ENCODE results near the gene PFKFB4. TPM values are rescaled to one million over a fixed set of nuclear protein-coding genes. Genes with fewer than 3 reads are reported as not detected.
A peak's percentile ranks its signal among the peaks of the same experiment; 100 is the strongest.
"Not testable (repeated sequence)": the region's sequence is repeated elsewhere in the genome, so short reads cannot be mapped to it uniquely, and the experiment has no call there.

The PFKFB4 gene
- total RNA-seq, 1 donor from 2014 or later, result 3.1 TPM

- DNase-seq (ENCODE audit: low read depth, low spot score), result no peak
Observed at GRCh38 chr3:48532977-48533337, 23.6 kb downstream of the PFKFB4 start.

GRCh38 chr3:48532271-48532976 is 24.2 kb downstream of the PFKFB4 start:
- no peak for DNase-seq (ENCODE audit: low read depth, low spot score)

- DNase-seq (ENCODE audit: low read depth, low spot score), result not testable (repeated sequence)
Observed at GRCh38 chr3:48530701-48531100, 25.9 kb downstream of the PFKFB4 start.

- DNase-seq (ENCODE audit: low read depth, low spot score), result no peak
Observed at GRCh38 chr3:48528754-48529153, 27.8 kb downstream of the PFKFB4 start.

- no peak for DNase-seq (ENCODE audit: low read depth, low spot score)
Observed at GRCh38 chr3:48528048-48528447, 28.6 kb downstream of the PFKFB4 start.

GRCh38 chr3:48524970-48525369 is 31.6 kb downstream of the PFKFB4 start:
- DNase-seq (ENCODE audit: low read depth, low spot score), result no peak

- no peak for DNase-seq (ENCODE audit: low read depth, low spot score)
Observed at GRCh38 chr3:48521635-48522034, 35.0 kb downstream of the PFKFB4 start.

GRCh38 chr3:48519277-48519643 is 37.3 kb downstream of the PFKFB4 start:
- DNase-seq (ENCODE audit: low read depth, low spot score), result no peak

- DNase-seq (ENCODE audit: low read depth, low spot score), result no peak
Observed at GRCh38 chr3:48518638-48519276, 37.8 kb downstream of the PFKFB4 start.

GRCh38 chr3:48518069-48518468 is 38.5 kb downstream of the PFKFB4 start:
- no peak for DNase-seq (ENCODE audit: low read depth, low spot score)

- no peak for DNase-seq (ENCODE audit: low read depth, low spot score)
Observed at GRCh38 chr3:48516571-48516970, 40.0 kb downstream of the PFKFB4 start.

- DNase-seq (ENCODE audit: low read depth, low spot score), result no peak
Observed at GRCh38 chr3:48514431-48515227, 42.0 kb downstream of the PFKFB4 start.

GRCh38 chr3:48511551-48511950 is 45.1 kb downstream of the PFKFB4 start:
- DNase-seq (ENCODE audit: low read depth, low spot score), result no peak

GRCh38 chr3:48507256-48508061 is 49.1 kb downstream of the PFKFB4 start:
- DNase-seq (ENCODE audit: low read depth, low spot score), result no peak

GRCh38 chr3:48505968-48506504 is 50.6 kb downstream of the PFKFB4 start:
- DNase-seq (ENCODE audit: low read depth, low spot score), result no peak

- DNase-seq (ENCODE audit: low read depth, low spot score), result no peak
Observed at GRCh38 chr3:48505146-48505545, 51.5 kb downstream of the PFKFB4 start.

- DNase-seq (ENCODE audit: low read depth, low spot score), result peak; percentile 58
Observed at GRCh38 chr3:48504051-48504946, 52.3 kb downstream of the PFKFB4 start, which contains the start of gene SHISA5. TSS of gene SHISA5 (minus strand) at chr3:48504174. CDS start at chr3:48504094, 80 bp downstream.

- no peak for DNase-seq (ENCODE audit: low read depth, low spot score)
Observed at GRCh38 chr3:48503401-48504050, 53.1 kb downstream of the PFKFB4 start.

GRCh38 chr3:48502728-48503168 is 53.9 kb downstream of the PFKFB4 start:
- no peak for DNase-seq (ENCODE audit: low read depth, low spot score)

- no peak for DNase-seq (ENCODE audit: low read depth, low spot score)
Observed at GRCh38 chr3:48502121-48502520, 54.5 kb downstream of the PFKFB4 start.
